Esophagus muscularis mucosa (tissue), 4 donors: ENCODE results near the gene GTPBP6. TPM values are rescaled to one million over a fixed set of nuclear protein-coding genes. Genes with fewer than 3 reads are reported as not detected.

Experiments
- DNase-seq: peaks from one replicate; pipeline ENCODE4 v3.0.0-alpha.2; 2017; ENCODE audit errors: extremely low spot score
- H3K27ac ChIP-seq, 4 donors: fragments of 200-600 bp; sonication (generic); replicated peaks in 1 of 4; 1 replicate in 3 of 4; 2 replicates in 1 of 4; pipeline ENCODE4 v1.5.1; 2016 to 2019; ENCODE audit warnings: mild to moderate bottlenecking in 1 of 4
- H3K27me3 ChIP-seq, 4 donors: fragments of 200-600 bp; sonication (generic); one replicate each; pipeline versions ENCODE4 v1.5.1 to v1.6.0; 2016 to 2019
- H3K36me3 ChIP-seq, 4 donors: fragments of 200-600 bp; sonication (generic); one replicate each; pipeline ENCODE4 v1.5.1; 2016 to 2019
- H3K4me1 ChIP-seq, 4 donors: fragments of 200-600 bp; sonication (generic); one replicate each; pipeline ENCODE4 v1.5.1; 2016 to 2019
- H3K4me3 ChIP-seq, 4 donors: fragments of 200-600 bp; sonication (generic); 1 replicate in 2 of 4; 2 replicates in 2 of 4; pipeline ENCODE4 v1.5.1; 2016 to 2019; ENCODE audit warnings: mild to moderate bottlenecking in 4 of 4, moderate library complexity in 1 of 4
- H3K9me3 ChIP-seq, 4 donors: fragments of 200-600 bp; sonication (generic); 1 replicate in 3 of 4; 2 replicates in 1 of 4; pipeline ENCODE4 v1.5.1; 2016 to 2019
- EP300 ChIP-seq: sonication (generic); formaldehyde crosslinking; IDR thresholded peaks from one replicate; pipeline ENCODE4 v1.6.1; 2017; ENCODE audit warnings: antibody characterized with exemption
- POLR2A ChIP-seq: fragments of 450-650 bp; IDR thresholded peaks from one replicate; pipeline ENCODE4 v1.6.1; 2017; ENCODE audit warnings: antibody characterized with exemption, moderate library complexity, mild to moderate bottlenecking, low read depth
- POLR2AphosphoS5 ChIP-seq, 2 donors: sonication (generic); formaldehyde crosslinking; IDR thresholded peaks; one replicate each; pipeline ENCODE4 v1.6.1; 2017; ENCODE audit warnings: antibody characterized with exemption in 2 of 2
- WGBS: methylation state at CpG from one replicate; pipeline ENCODE4 v1.1.5; 2018; 5-methylcytosine and 5-hydroxymethylcytosine counted together
- intact Hi-C: fragments of 100-400 bp; cut with DNase I; formaldehyde crosslinking; loops from one replicate; pipeline ENCODE4 v1.15.1; 2023
- total RNA-seq, 4 donors: library from RNA; depleted of rRNA; stranded (reverse); fragments of >200 nt; gene quantifications; one replicate each; pipeline versions ENCODE4 v1.1.0 to v1.2.1, GENCODE V29; 2016
- TF ChIP-seq, protein P1 (sequence below), 3 experiments: fragments of 200-600 bp in 2 of 3; fragments of 450-650 bp in 1 of 3; sonication (generic) in 2 of 3; IDR thresholded peaks; one replicate each; pipeline ENCODE4 v1.5.1; 2017 to 2019; ENCODE audit warnings: antibody characterized with exemption in 3 of 3, mild to moderate bottlenecking in 2 of 3, moderate library complexity in 1 of 3

Gene GTPBP6
- total RNA-seq, 4 donors from 2014 or later, result 31.6 to 61.4 (median 55.5) TPM

DNA sequence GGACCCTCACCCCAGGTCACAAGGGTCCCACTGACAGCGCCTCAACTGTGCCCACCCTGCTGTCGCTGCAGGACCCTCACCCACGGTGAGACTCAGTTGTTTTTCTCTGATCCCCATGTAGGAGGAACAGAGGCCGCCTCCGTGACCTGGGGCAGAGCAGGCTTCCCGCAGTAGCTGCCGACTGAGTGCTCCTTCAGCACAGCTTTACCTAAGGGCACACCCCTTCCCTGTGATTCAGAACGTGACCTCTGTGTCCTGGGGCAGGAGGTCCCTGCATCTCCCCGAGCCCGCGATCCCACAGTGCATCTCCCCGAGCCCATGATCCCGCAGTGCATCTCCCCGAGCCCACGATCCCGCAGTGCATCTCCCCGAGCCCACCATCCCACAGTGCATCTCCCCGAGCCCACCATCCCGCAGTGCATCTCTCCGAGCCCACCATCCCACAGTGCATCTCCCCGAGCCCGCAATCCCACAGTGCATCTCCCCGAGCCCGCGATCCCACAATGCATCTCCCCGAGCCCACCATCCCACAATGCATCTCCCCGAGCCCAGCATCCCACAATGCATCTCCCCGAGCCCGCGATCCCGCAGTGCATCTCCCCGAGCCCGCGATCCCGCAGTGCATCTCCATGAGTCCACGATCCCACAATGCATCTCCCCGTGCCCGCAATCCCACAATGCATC, 44.5 kb upstream of the GTPBP6 start:
- Histone ChIP-seq H3K4me1 (no peaks in the 10 kb centered on the region), H3K36me3 (peaks cover 0 to 39% (median 25%) of the 10 kb centered on the region in 4 donors), H3K27me3 (peaks cover 0 to 5% (median 0%) of the 10 kb centered on the region in 4 donors), H3K9me3 (peaks cover 0 to 28% (median 12%) of the 10 kb centered on the region in 4 donors), H3K4me3 (no peak overlapping the region), H3K27ac (no peak overlapping the region)
- TF ChIP-seq EP300, result no peak
- TF ChIP-seq POLR2AphosphoS5 (IDR thresholded peaks at IDR 0.05), result no peak
- TF ChIP-seq POLR2A, result no peak
- TF ChIP-seq, protein P1, sequence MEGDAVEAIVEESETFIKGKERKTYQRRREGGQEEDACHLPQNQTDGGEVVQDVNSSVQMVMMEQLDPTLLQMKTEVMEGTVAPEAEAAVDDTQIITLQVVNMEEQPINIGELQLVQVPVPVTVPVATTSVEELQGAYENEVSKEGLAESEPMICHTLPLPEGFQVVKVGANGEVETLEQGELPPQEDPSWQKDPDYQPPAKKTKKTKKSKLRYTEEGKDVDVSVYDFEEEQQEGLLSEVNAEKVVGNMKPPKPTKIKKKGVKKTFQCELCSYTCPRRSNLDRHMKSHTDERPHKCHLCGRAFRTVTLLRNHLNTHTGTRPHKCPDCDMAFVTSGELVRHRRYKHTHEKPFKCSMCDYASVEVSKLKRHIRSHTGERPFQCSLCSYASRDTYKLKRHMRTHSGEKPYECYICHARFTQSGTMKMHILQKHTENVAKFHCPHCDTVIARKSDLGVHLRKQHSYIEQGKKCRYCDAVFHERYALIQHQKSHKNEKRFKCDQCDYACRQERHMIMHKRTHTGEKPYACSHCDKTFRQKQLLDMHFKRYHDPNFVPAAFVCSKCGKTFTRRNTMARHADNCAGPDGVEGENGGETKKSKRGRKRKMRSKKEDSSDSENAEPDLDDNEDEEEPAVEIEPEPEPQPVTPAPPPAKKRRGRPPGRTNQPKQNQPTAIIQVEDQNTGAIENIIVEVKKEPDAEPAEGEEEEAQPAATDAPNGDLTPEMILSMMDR (IDR thresholded peaks at IDR 0.05), result no peak
- no peak for DNase-seq
- WGBS, result 88% methylated on average over 38 of the region's 38 CpGs
- intact Hi-C loops, result no loop called here

DNA sequence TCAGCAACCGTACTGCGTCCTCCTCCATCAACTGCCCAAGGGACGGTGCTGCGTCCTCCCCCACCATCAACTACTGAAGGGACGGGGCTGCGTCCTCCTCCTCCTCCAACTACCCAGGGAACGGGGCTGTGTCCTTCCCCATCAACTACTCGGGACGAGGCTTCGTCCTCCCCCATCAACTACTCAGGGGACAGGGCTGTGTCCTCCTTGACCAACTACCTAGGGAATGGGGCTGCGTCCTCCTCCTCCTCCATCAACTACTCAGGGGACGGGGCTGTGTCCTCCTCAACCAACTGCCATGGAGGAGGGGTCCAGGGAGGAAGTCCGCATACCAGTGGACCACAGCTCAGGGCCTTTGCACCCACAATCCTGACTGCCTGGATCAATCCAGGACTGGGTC, 43.8 kb upstream of the GTPBP6 start:
- no peak for DNase-seq
- intact Hi-C loops, result no loop called here
- Histone ChIP-seq H3K36me3 (peaks cover 0 to 45% (median 27%) of the 10 kb centered on the region in 4 donors), H3K4me1 (no peaks in the 10 kb centered on the region), H3K27me3 (no peaks in the 10 kb centered on the region), H3K4me3 (no peak overlapping the region), H3K27ac (no peak overlapping the region), H3K9me3 (peaks cover 0 to 28% (median 12%) of the 10 kb centered on the region in 4 donors)
- 96% methylated on average over 13 of the region's 13 CpGs for WGBS
- TF ChIP-seq POLR2AphosphoS5 (IDR thresholded peaks at IDR 0.05) (no peak), EP300 (no peak), POLR2A (no peak)
- TF ChIP-seq, protein P1 (IDR thresholded peaks at IDR 0.05), result no peak

DNA sequence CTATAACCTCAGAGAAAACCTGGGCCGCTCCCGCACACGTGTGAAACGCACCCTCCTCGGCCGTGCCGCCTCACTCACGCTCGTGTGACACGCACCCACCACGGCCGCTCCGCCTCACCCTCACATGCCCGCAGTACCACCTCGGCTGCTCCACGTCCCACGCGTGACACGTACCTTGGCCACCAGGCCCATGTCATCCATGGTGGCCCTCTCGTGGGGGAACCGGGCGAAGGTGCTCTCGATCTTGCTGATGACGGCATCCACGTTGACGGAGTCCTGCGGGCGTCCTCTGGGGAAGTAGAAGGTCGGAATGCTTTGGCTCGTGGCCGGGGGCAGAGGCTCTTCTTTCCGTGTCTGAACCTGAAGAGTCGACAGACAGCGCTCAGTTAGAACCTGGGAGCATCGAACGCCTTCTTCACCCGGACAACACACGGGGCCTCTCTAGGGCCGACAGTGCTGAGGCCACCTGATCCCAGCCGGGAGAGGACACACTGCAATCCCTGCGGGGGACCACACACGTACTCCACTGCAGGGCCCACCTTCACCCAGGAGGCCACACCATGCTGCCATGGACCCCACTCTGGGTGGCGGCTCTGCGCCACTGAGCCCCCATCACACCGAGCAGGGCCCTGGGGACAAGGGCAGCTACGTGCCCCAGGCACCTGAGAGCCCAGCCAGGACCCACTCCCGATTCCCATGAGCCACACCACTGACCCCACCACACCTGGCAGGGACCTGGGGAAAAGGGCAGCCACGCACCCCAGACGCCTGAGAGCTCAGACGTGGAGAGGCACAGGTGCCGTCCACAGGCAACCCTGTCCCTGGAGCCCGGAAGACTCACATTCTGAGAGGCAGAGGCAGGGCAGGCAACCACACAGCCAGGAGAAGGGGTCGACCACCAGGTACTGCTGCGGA, 42.9 kb upstream of the GTPBP6 start:
- H3K27ac ChIP-seq, result no peak overlapping the region
- no peak overlapping the region for H3K4me3 ChIP-seq
- no peak for DNase-seq
- no peaks in the 10 kb centered on the region for H3K27me3 ChIP-seq
- no peak for TF ChIP-seq POLR2A
- no peak for TF ChIP-seq EP300
- TF ChIP-seq, protein P1 (IDR thresholded peaks at IDR 0.05), result no peak
- no peak for TF ChIP-seq POLR2AphosphoS5 (IDR thresholded peaks at IDR 0.05)
- H3K4me1 ChIP-seq, result no peaks in the 10 kb centered on the region
- H3K9me3 ChIP-seq, result peaks cover 0 to 28% (median 12%) of the 10 kb centered on the region in 4 donors
- 98% methylated on average over 48 of the region's 54 CpGs for WGBS
- H3K36me3 ChIP-seq, result peaks cover 0 to 45% (median 27%) of the 10 kb centered on the region in 4 donors
- intact Hi-C loops, result no loop called here

DNA sequence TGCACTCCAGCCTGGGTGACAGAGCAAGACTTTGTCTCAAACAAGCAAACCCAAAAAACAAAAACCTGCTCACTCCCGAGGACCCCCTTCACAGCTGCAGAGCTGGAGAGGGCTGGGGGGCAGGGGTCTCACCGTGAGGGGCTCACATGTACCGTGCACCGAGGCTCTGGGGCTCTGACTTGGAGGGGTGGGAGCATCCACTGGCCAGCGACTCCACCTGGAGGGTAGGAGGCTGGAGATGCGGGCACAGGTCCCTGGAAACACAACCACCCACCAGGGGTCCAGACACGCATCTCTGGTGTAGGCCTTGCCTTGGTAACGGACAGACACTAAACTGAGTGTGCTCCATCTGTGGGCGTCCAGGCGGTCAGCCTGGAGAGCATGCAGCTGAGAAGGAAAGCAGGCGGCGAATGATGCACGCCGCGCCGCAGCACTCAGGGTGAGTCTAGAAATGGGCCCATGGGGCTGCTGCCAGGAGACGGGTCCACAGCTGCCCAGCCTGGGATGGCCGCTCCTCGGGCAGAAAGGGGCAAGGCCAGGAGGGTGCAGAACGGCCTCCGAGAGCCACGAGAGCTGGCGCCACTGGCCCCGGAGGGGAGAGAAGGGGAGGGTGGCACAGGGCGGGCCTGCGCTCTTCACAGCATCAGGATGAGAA, 42.0 kb upstream of the GTPBP6 start:
- TF ChIP-seq, protein P1 (IDR thresholded peaks at IDR 0.05), result no peak
- no peak for TF ChIP-seq POLR2AphosphoS5 (IDR thresholded peaks at IDR 0.05)
- TF ChIP-seq EP300, result no peak
- TF ChIP-seq POLR2A, result no peak

More for the DNA sequence above, 42.0 kb upstream of the GTPBP6 start:
- Histone ChIP-seq H3K27me3 (no peaks in the 10 kb centered on the region), H3K9me3 (peaks cover 0 to 28% (median 12%) of the 10 kb centered on the region in 4 donors), H3K4me1 (no peaks in the 10 kb centered on the region), H3K4me3 (no peak overlapping the region), H3K36me3 (peaks cover 0 to 45% (median 27%) of the 10 kb centered on the region in 4 donors), H3K27ac (no peak overlapping the region)
- WGBS, result 98% methylated on average over 26 of the region's 26 CpGs
- no peak for DNase-seq
- intact Hi-C loops, result no loop called here
